Activated CD8-positive, alpha-beta T cell treated with anti-CD3 and anti-CD28 coated beads for 36 hours (primary cell): ENCODE data around the gene NLRP12. TPM values are rescaled to one million over a fixed set of nuclear protein-coding genes. Genes with fewer than 3 reads are reported as not detected.

ENCODE experiments used
- ATAC-seq: fragments of 200-7000 bp; cut with Tn5 transposase; one replicate; pipeline ENCODE4 v1.10.0; 2021; ENCODE audit warnings: mild to moderate bottlenecking, moderate library complexity
- CTCF ChIA-PET: fragments of 350-600 bp; sonication (Branson Sonifier 250); formaldehyde crosslinking; loops from one replicate; lab custom pipeline; 2021; ENCODE audit warnings: antibody characterized with exemption; lab: Charles Lee
- POLR2A ChIA-PET: fragments of 350-600 bp; sonication (Branson Sonifier 250); formaldehyde crosslinking; loops from one replicate; lab custom pipeline; 2021; ENCODE audit warnings: antibody characterized with exemption; lab: Charles Lee
- DNase-seq: peaks from one replicate; pipeline ENCODE4 v3.0.0-alpha.2; 2020
- H3K27ac Mint-ChIP-seq: one replicate; pipeline ENCODE4 v1.8.0; 2021; ENCODE audit warnings: mild to moderate bottlenecking, mixed read lengths
- H3K27me3 Mint-ChIP-seq: one replicate; pipeline ENCODE4 v1.8.0; 2021; ENCODE audit warnings: mixed read lengths
- H3K36me3 Mint-ChIP-seq: one replicate; pipeline ENCODE4 v1.8.0; 2021; ENCODE audit warnings: low read depth, mixed read lengths
- H3K4me1 Mint-ChIP-seq: one replicate; pipeline ENCODE4 v1.8.0; 2021; ENCODE audit warnings: low read depth, mixed read lengths
- H3K4me3 Mint-ChIP-seq: one replicate; pipeline ENCODE4 v1.8.0; 2021; ENCODE audit warnings: mild to moderate bottlenecking, moderate library complexity, mixed read lengths
- H3K9me3 Mint-ChIP-seq: one replicate; pipeline ENCODE4 v1.8.0; 2021; ENCODE audit warnings: mixed read lengths
- CTCF ChIP-seq: fragments of 200-600 bp; IDR thresholded peaks from one replicate; pipeline ENCODE4 v1.8.0; 2022; ENCODE audit warnings: antibody characterized with exemption, mild to moderate bottlenecking
- intact Hi-C: fragments of 100-400 bp; cut with micrococcal nuclease; formaldehyde crosslinking; loops from one replicate; pipeline ENCODE4 v1.10.0; 2022
- total RNA-seq, 2 experiments: library from RNA; stranded (reverse); gene quantifications; one replicate each; pipeline ENCODE4 v1.2.3, GENCODE V29; 2021

Gene NLRP12
- total RNA-seq, 2 experiments from 2014 or later = 0.07 TPM; not detected in 1

- no peaks in the 10 kb centered on the region for H3K27me3 Mint-ChIP-seq
- peak overlapping the region; percentile 86 for H3K27ac Mint-ChIP-seq
- DNase-seq (peak; percentile 93), ATAC-seq (peak; percentile 51)
- POLR2A ChIA-PET = interaction anchor here (0.6 to 5.0 kb wide), 6 partner anchors 7 to 291 kb away, joined by 3 to 18 read pairs (median 6); partner anchors contain the start of genes LENG1, NDUFA3 and PRKCG
- CTCF ChIA-PET = no interaction called here
- peaks cover 23% of the 10 kb centered on the region for H3K36me3 Mint-ChIP-seq
- no peaks in the 10 kb centered on the region for H3K9me3 Mint-ChIP-seq
- peaks cover 38% of the 10 kb centered on the region for H3K4me1 Mint-ChIP-seq
- intact Hi-C loops = no loop called here
- H3K4me3 Mint-ChIP-seq = peak overlapping the region; percentile 92
- TF ChIP-seq CTCF = no peak
Observed at GRCh38 chr19:53868892-53869804, 45.0 kb upstream of the NLRP12 start.

- peaks cover 31% of the 10 kb centered on the region for H3K4me1 Mint-ChIP-seq
- no peaks in the 10 kb centered on the region for H3K9me3 Mint-ChIP-seq
- TF ChIP-seq CTCF = no peak
- CTCF ChIA-PET = interaction anchor here (1.0 to 3.0 kb wide), 2 partner anchors 10 to 14 kb away, joined by 5 to 14 read pairs; partner anchors contain the start of gene PRKCG
- no peak for ATAC-seq
- H3K27me3 Mint-ChIP-seq = no peaks in the 10 kb centered on the region
- H3K4me3 Mint-ChIP-seq = peak overlapping the region; percentile 92
- DNase-seq = peak; percentile 54
- peaks cover 14% of the 10 kb centered on the region for H3K36me3 Mint-ChIP-seq
- intact Hi-C loops = no loop called here
- H3K27ac Mint-ChIP-seq = peak overlapping the region; percentile 83
- POLR2A ChIA-PET = interaction anchor here (0.6 to 5.0 kb wide), 7 partner anchors 8 to 292 kb away, joined by 3 to 18 read pairs (median 5); partner anchors contain the start of genes LENG1, NDUFA3 and PRKCG
Observed at GRCh38 chr19:53868091-53868891, 44.2 kb upstream of the NLRP12 start.

GRCh38 chr19:53867225-53868090 is 43.3 kb upstream of the NLRP12 start, which contains the start of gene MYADM:
MYADM (plus strand) TSS chr19:53867883; CDS start chr19:53873530, 5,647 bp downstream.
- ATAC-seq (peak; percentile 74), DNase-seq (peak; percentile 100)
- Mint-ChIP-seq H3K4me3 (peak within 1 kb of the TSS; percentile 92), H3K27ac (peak within 1 kb of the TSS; percentile 91), H3K9me3 (no peaks in the 10 kb centered on the region), H3K36me3 (peaks cover 10% of the 10 kb centered on the region), H3K27me3 (no peaks in the 10 kb centered on the region), H3K4me1 (peaks cover 25% of the 10 kb centered on the region)
- ChIA-PET POLR2A (interaction anchor here (0.6 to 5.0 kb wide), 6 partner anchors 9 to 22 kb away, joined by 3 to 18 read pairs (median 8); no protein-coding TSS in a partner anchor), CTCF (interaction anchor here (1.0 to 3.0 kb wide), 3 partner anchors 11 to 15 kb away, joined by 5 to 14 read pairs (median 9); partner anchors contain the start of gene PRKCG)
- no peak for TF ChIP-seq CTCF
- intact Hi-C loops = no loop called here

- CTCF ChIA-PET = interaction anchor here (1.9 to 3.0 kb wide), 2 partner anchors 13 to 15 kb away, joined by 9 to 14 read pairs; partner anchors contain the start of gene PRKCG
- Mint-ChIP-seq H3K27me3 (no peaks in the 10 kb centered on the region), H3K27ac (peak overlapping the region; percentile 91), H3K9me3 (no peaks in the 10 kb centered on the region), H3K36me3 (peaks cover 10% of the 10 kb centered on the region), H3K4me1 (peaks cover 25% of the 10 kb centered on the region), H3K4me3 (peak overlapping the region; percentile 92)
- no peak for TF ChIP-seq CTCF
- POLR2A ChIA-PET = interaction anchor here (1.0 to 5.0 kb wide), 3 partner anchors 10 to 17 kb away, joined by 3 to 18 read pairs (median 8); no protein-coding TSS in a partner anchor
- intact Hi-C loops = no loop called here
- DNase-seq = no peak
- no peak for ATAC-seq
Observed at GRCh38 chr19:53866865-53867224, 42.7 kb upstream of the NLRP12 start.
